ENCODE measurements around the gene HDLBP. TPM values are rescaled to one million over a fixed set of nuclear protein-coding genes. Genes with fewer than 3 reads are reported as not detected.

The HDLBP gene
- total and polyA plus RNA-seq, 2 experiments from 2014 or later, result 230 to 306 TPM

DNA sequence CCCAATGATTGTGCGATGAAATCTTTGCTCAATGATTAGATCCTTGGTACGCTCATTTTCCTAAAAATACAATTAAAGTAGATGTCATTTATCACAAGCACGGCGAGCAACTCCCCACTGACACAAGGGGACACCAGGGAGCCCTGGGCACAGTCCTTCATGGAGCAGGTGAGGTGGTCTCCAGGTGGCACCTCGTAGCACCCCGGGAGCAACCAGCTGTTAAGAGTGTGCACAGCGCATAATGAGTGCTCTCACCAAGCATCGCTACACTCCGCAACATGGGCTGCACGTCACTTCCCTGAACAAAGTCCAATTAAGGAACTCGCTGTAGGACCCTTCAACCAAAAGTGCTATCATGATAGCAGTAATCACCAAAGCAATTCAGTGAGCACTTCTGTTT is 67.2 kb downstream of the HDLBP start:
- no peak overlapping the region for H3K4me3 Mint-ChIP-seq
- Histone ChIP-seq H3K79me2 (replicated peaks; ENCODE audit: insufficient read depth) (peaks cover 3% of the 10 kb centered on the region; the same call in 1 of the 2 replicates), H3K4me3 (no peak overlapping the region), H3K9me2 (ENCODE audit: insufficient read depth) (no peaks in the 10 kb centered on the region), H3K36me3 (ENCODE audit: insufficient read depth) (peaks cover 88% of the 10 kb centered on the region), H3F3A (replicated peaks; ENCODE audit: low read depth) (no peaks in the 10 kb centered on the region), H3K4me1 (ENCODE audit: insufficient read depth) (no peaks in the 10 kb centered on the region), H3K27ac (ENCODE audit: low read depth) (no peak overlapping the region), H2AFZ (no peak overlapping the region), H3K27me3 (ENCODE audit: insufficient read depth) (no peaks in the 10 kb centered on the region), H4K20me1 (replicated peaks; ENCODE audit: insufficient read depth) (peaks cover 20% of the 10 kb centered on the region), H3K4me2 (no peak overlapping the region)
- peaks cover 2% of the 10 kb centered on the region for H3K27me3 Mint-ChIP-seq (ENCODE audit: insufficient read depth, low read depth, poor library complexity)
- peaks cover 95% of the 10 kb centered on the region for H3K36me3 Mint-ChIP-seq (ENCODE audit: low read depth)
- H3K27ac Mint-ChIP-seq, result no peak overlapping the region
- H3K4me1 Mint-ChIP-seq, result no peaks in the 10 kb centered on the region
- TF ChIP-seq POLR2AphosphoS5 (IDR thresholded peaks at IDR 0.05; ENCODE audit: low read depth), result no peak
- no peak for TF ChIP-seq ETS1 (IDR thresholded peaks at IDR 0.05)
- TF ChIP-seq, protein P1, sequence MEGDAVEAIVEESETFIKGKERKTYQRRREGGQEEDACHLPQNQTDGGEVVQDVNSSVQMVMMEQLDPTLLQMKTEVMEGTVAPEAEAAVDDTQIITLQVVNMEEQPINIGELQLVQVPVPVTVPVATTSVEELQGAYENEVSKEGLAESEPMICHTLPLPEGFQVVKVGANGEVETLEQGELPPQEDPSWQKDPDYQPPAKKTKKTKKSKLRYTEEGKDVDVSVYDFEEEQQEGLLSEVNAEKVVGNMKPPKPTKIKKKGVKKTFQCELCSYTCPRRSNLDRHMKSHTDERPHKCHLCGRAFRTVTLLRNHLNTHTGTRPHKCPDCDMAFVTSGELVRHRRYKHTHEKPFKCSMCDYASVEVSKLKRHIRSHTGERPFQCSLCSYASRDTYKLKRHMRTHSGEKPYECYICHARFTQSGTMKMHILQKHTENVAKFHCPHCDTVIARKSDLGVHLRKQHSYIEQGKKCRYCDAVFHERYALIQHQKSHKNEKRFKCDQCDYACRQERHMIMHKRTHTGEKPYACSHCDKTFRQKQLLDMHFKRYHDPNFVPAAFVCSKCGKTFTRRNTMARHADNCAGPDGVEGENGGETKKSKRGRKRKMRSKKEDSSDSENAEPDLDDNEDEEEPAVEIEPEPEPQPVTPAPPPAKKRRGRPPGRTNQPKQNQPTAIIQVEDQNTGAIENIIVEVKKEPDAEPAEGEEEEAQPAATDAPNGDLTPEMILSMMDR (conservative IDR thresholded peaks at IDR 0.05; ENCODE audit: low read depth in 2 of 2), result no peak
- no peak for TF ChIP-seq ZNF331 (CRISPR knock-in tag; IDR thresholded peaks at IDR 0.05; ENCODE audit: low read depth)
- TF ChIP-seq EZH2 (IDR thresholded peaks at IDR 0.05; ENCODE audit: low read depth, unreplicated experiment), result no peak
- no peak for TF ChIP-seq JUNB (IDR thresholded peaks at IDR 0.05; ENCODE audit: unreplicated experiment)
- no peak for TF ChIP-seq EZH2phosphoT487 (IDR thresholded peaks at IDR 0.05; ENCODE audit: unreplicated experiment)
- TF ChIP-seq CREB1 (CRISPR knock-in tag; IDR thresholded peaks at IDR 0.05; ENCODE audit: low read depth), result no peak
- TF ChIP-seq, protein P2, sequence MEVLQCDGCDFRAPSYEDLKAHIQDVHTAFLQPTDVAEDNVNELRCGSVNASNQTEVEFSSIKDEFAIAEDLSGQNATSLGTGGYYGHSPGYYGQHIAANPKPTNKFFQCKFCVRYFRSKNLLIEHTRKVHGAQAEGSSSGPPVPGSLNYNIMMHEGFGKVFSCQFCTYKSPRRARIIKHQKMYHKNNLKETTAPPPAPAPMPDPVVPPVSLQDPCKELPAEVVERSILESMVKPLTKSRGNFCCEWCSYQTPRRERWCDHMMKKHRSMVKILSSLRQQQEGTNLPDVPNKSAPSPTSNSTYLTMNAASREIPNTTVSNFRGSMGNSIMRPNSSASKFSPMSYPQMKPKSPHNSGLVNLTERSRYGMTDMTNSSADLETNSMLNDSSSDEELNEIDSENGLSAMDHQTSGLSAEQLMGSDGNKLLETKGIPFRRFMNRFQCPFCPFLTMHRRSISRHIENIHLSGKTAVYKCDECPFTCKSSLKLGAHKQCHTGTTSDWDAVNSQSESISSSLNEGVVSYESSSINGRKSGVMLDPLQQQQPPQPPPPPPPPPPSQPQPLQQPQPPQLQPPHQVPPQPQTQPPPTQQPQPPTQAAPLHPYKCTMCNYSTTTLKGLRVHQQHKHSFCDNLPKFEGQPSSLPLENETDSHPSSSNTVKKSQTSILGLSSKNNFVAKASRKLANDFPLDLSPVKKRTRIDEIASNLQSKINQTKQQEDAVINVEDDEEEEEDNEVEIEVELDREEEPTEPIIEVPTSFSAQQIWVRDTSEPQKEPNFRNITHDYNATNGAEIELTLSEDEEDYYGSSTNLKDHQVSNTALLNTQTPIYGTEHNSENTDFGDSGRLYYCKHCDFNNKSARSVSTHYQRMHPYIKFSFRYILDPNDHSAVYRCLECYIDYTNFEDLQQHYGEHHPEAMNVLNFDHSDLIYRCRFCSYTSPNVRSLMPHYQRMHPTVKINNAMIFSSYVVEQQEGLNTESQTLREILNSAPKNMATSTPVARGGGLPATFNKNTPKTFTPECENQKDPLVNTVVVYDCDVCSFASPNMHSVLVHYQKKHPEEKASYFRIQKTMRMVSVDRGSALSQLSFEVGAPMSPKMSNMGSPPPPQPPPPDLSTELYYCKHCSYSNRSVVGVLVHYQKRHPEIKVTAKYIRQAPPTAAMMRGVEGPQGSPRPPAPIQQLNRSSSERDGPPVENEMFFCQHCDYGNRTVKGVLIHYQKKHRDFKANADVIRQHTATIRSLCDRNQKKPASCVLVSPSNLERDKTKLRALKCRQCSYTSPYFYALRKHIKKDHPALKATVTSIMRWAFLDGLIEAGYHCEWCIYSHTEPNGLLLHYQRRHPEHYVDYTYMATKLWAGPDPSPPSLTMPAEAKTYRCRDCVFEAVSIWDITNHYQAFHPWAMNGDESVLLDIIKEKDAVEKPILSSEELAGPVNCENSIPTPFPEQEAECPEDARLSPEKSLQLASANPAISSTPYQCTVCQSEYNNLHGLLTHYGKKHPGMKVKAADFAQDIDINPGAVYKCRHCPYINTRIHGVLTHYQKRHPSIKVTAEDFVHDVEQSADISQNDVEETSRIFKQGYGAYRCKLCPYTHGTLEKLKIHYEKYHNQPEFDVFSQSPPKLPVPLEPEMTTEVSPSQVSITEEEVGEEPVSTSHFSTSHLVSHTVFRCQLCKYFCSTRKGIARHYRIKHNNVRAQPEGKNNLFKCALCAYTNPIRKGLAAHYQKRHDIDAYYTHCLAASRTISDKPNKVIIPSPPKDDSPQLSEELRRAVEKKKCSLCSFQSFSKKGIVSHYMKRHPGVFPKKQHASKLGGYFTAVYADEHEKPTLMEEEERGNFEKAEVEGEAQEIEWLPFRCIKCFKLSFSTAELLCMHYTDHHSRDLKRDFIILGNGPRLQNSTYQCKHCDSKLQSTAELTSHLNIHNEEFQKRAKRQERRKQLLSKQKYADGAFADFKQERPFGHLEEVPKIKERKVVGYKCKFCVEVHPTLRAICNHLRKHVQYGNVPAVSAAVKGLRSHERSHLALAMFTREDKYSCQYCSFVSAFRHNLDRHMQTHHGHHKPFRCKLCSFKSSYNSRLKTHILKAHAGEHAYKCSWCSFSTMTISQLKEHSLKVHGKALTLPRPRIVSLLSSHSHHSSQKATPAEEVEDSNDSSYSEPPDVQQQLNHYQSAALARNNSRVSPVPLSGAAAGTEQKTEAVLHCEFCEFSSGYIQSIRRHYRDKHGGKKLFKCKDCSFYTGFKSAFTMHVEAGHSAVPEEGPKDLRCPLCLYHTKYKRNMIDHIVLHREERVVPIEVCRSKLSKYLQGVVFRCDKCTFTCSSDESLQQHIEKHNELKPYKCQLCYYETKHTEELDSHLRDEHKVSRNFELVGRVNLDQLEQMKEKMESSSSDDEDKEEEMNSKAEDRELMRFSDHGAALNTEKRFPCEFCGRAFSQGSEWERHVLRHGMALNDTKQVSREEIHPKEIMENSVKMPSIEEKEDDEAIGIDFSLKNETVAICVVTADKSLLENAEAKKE (CRISPR knock-in tag; IDR thresholded peaks at IDR 0.05), result no peak
- no peak for TF ChIP-seq REST (IDR thresholded peaks at IDR 0.05; ENCODE audit: unreplicated experiment)
- TF ChIP-seq NANOG (IDR thresholded peaks at IDR 0.05; ENCODE audit: borderline replicate concordance), result no peak
- no peak for TF ChIP-seq STAT1 (IDR thresholded peaks at IDR 0.05; ENCODE audit: unreplicated experiment)
- TF ChIP-seq ZNF114 (CRISPR knock-in tag; IDR thresholded peaks at IDR 0.05), result no peak
- DNase-seq (ENCODE audit: low spot score) (no peak), ATAC-seq (no peak)
- no peaks in the 10 kb centered on the region for H3K9me3 Mint-ChIP-seq
